K562 (cell line): ENCODE measurements around the gene BAD. TPM values are rescaled to one million over a fixed set of nuclear protein-coding genes. Genes with fewer than 3 reads are reported as not detected.

ENCODE experiments used
- ARID3B ChIP-seq: fragments of 250-450 bp; sonication (Bioruptor Pico); IDR thresholded peaks from 2 replicates; pipeline ENCODE4 v1.4.0; 2020; ENCODE audit warnings: borderline replicate concordance
- ATF2 ChIP-seq: sonication (generic); formaldehyde crosslinking; IDR thresholded peaks from 2 replicates; pipeline ENCODE4 v1.8.1; 2022; ENCODE audit warnings: missing genetic modification reagents
- CBFB ChIP-seq: sonication (generic); formaldehyde crosslinking; IDR thresholded peaks from 2 replicates; pipeline ENCODE4 v1.4.0; 2020; ENCODE audit warnings: mild to moderate bottlenecking, missing genetic modification reagents
- DPF2 ChIP-seq: fragments of 450-650 bp; IDR thresholded peaks from 2 replicates; pipeline ENCODE4 v1.6.1; 2016
- HMG20A ChIP-seq: fragments of 450-650 bp; formaldehyde crosslinking; conservative IDR thresholded peaks from 2 replicates; pipeline ENCODE4 v1.4.0; 2020; ENCODE audit warnings: mild to moderate bottlenecking, mixed read lengths
- POLR2B ChIP-seq: fragments of 450-650 bp; IDR thresholded peaks from 2 replicates; pipeline ENCODE4 v1.6.1; 2018; ENCODE audit warnings: low read depth; ENCODE audit not compliant: partially characterized antibody
- SIN3A ChIP-seq, 2 experiments: fragments of 150-350 bp in 1 of 2; IDR thresholded peaks; 2 replicates each; pipeline ENCODE4 v1.6.1; 2011 to 2016; ENCODE audit warnings: borderline replicate concordance in 2 of 2, low read depth in 2 of 2, low read length in 2 of 2, mild to moderate bottlenecking in 2 of 2, moderate library complexity in 2 of 2; ENCODE audit not compliant: control insufficient read depth in 1 of 2
- SLC30A9 ChIP-seq: fragments of 250-450 bp; sonication (Bioruptor Pico); IDR thresholded peaks from 2 replicates; pipeline ENCODE4 v1.8.0; 2022; ENCODE audit warnings: mild to moderate bottlenecking, moderate library complexity
- SRSF7 ChIP-seq: fragments of 200-400 bp; formaldehyde crosslinking; optimal IDR thresholded peaks from 2 replicates; pipeline ENCODE3; 2017; ENCODE audit warnings: mild to moderate bottlenecking, low read depth, low read length
- TCF3 ChIP-seq: sonication (generic); formaldehyde crosslinking; IDR thresholded peaks from 2 replicates; pipeline ENCODE4 v1.4.0; 2020; ENCODE audit warnings: mild to moderate bottlenecking, missing genetic modification reagents
- ZNF277 ChIP-seq: fragments of 250-450 bp; sonication (Bioruptor Pico); IDR thresholded peaks from 2 replicates; pipeline ENCODE4 v1.8.0; 2022; ENCODE audit warnings: inconsistent platforms, mild to moderate bottlenecking, moderate library complexity, borderline replicate concordance
- ZNF3 ChIP-seq: fragments of 250-450 bp; sonication (Bioruptor Pico); IDR thresholded peaks from 2 replicates; pipeline ENCODE4 v1.5.0; 2021; ENCODE audit warnings: mild to moderate bottlenecking, moderate library complexity
- ZNF407 ChIP-seq: fragments of 450-650 bp; IDR thresholded peaks from 2 replicates; pipeline ENCODE4 v1.6.1; 2016; ENCODE audit warnings: low read depth
- ZNF707 ChIP-seq: fragments of 250-450 bp; sonication (Bioruptor Pico); conservative IDR thresholded peaks from 2 replicates; pipeline ENCODE4 v1.8.0; 2022; ENCODE audit warnings: inconsistent platforms, mild to moderate bottlenecking, moderate library complexity
- polyA plus RNA-seq, 8 experiments: library from polyadenylated mRNA; depleted of rRNA in 4 of 8; stranded (reverse) in 5 of 8; unstranded in 3 of 8; fragments of >200 nt; fragmentation: Nextera tagmentation in 2 of 8; fragmentation: Illumina TruSeq in 1 of 8; extraction: Ambion mirVana in 2 of 8; extraction: Trizol in 1 of 8; gene quantifications; 2 replicates each; pipeline versions ENCODE4 v1.2.1 to v1.2.3, GENCODE V29; 2011 to 2014; ENCODE audit warnings: inconsistent platforms in 1 of 8, missing spikeins in 1 of 8
- total RNA-seq, 7 experiments: library from RNA; depleted of rRNA in 6 of 7; stranded (reverse); fragments of >200 nt in 6 of 7; fragmentation: Illumina TruSeq in 2 of 7; extraction: Trizol in 2 of 7; gene quantifications; 2 replicates each; pipeline versions ENCODE4 v1.2.1 to v1.2.3, GENCODE V29; 2011 to 2021; ENCODE audit warnings: low replicate concordance in 1 of 7

Gene BAD
- total and polyA plus RNA-seq, 9 of the 15 experiments (the other 6 are each of a cell fraction or from before 2014, with no cell fraction given): 0.61 to 45.6 (median 11.8) TPM

GRCh38 chr11:64241491-64242374, 42.7 kb downstream of the BAD start (continued):
- TF ChIP-seq ZNF407 (no peak), DPF2 (no peak), SIN3A (IDR thresholded peaks at IDR 0.05; ENCODE audit: borderline replicate concordance in 2 of 2, control insufficient read depth in 1 of 2, low read depth in 2 of 2, low read length in 2 of 2) (0 out of 4 replicates have a peak, but pooled peaks of 1 of the 2 experiments have one; percentile 18), ZNF277 (CRISPR knock-in tag) (no peak), ARID3B (CRISPR knock-in tag) (no peak), CBFB (CRISPR knock-in tag) (no peak), TCF3 (CRISPR knock-in tag) (no peak), ATF2 (CRISPR knock-in tag) (no peak), HMG20A (no peak), POLR2B (peak; percentile 64), SRSF7 (no peak), ZNF3 (CRISPR knock-in tag) (no peak), SLC30A9 (CRISPR knock-in tag) (no peak), ZNF707 (CRISPR knock-in tag) (no peak)
